Nephron (organoid): ENCODE results near the gene SLC22A13.

Experiments
- H3K27ac Mint-ChIP-seq, 3 experiments: 2 replicates each; pipeline ENCODE4 v1.8.0; 2020; ENCODE audit warnings: mixed read lengths in 3 of 3, mild to moderate bottlenecking in 2 of 3, moderate library complexity in 1 of 3
- H3K27me3 Mint-ChIP-seq: 2 replicates; pipeline ENCODE4 v1.8.0; 2021; ENCODE audit warnings: low read depth, mild to moderate bottlenecking, moderate library complexity, mixed read lengths
- H3K36me3 Mint-ChIP-seq: 2 replicates; pipeline ENCODE4 v1.8.0; 2020; ENCODE audit warnings: low read depth, mixed read lengths
- H3K4me1 Mint-ChIP-seq: 2 replicates; pipeline ENCODE4 v1.8.0; 2020; ENCODE audit warnings: mixed read lengths
- H3K4me3 Mint-ChIP-seq, 3 experiments: 2 replicates each; pipeline ENCODE4 v1.8.0; 2020; ENCODE audit warnings: mild to moderate bottlenecking in 3 of 3, mixed read lengths in 3 of 3, moderate library complexity in 2 of 3
- H3K9me3 Mint-ChIP-seq: 2 replicates; pipeline ENCODE4 v1.8.0; 2020; ENCODE audit warnings: mixed read lengths
- CTCF ChIP-seq, 3 experiments: fragments of 200-600 bp; sonication (generic); IDR thresholded peaks; one replicate each; pipeline ENCODE4 v1.5.0; 2021; ENCODE audit warnings: antibody characterized with exemption in 3 of 3; ENCODE audit not compliant: unreplicated experiment in 3 of 3

Gene SLC22A13

GRCh38 chr3:38267662-38268061 is 2.0 kb downstream of the SLC22A13 start:
- Mint-ChIP-seq H3K36me3 (peaks cover 3% of the 10 kb centered on the region), H3K27ac (peak overlapping the region in 2 of 3 experiments; percentile 23 to 36)
- no peak for TF ChIP-seq CTCF (IDR thresholded peaks at IDR 0.05; ENCODE audit: unreplicated experiment in 3 of 3)

GRCh38 chr3:38268087-38268486 is 2.5 kb downstream of the SLC22A13 start:
- Mint-ChIP-seq H3K4me3 (no peak overlapping the region), H3K9me3 (no peaks in the 10 kb centered on the region), H3K27me3 (no peaks in the 10 kb centered on the region), H3K27ac (peak overlapping the region in 1 of 3 experiments; percentile 36), H3K36me3 (peaks cover 3% of the 10 kb centered on the region), H3K4me1 (peaks cover 24% of the 10 kb centered on the region)
- TF ChIP-seq CTCF (IDR thresholded peaks at IDR 0.05; ENCODE audit: unreplicated experiment in 3 of 3) = no peak

More at GRCh38 chr3:38267662-38268061, 2.0 kb downstream of the SLC22A13 start:
- no peaks in the 10 kb centered on the region for H3K9me3 Mint-ChIP-seq
- no peak overlapping the region for H3K4me3 Mint-ChIP-seq
- peaks cover 24% of the 10 kb centered on the region for H3K4me1 Mint-ChIP-seq
- no peaks in the 10 kb centered on the region for H3K27me3 Mint-ChIP-seq

GRCh38 chr3:38268522-38268921 is 2.9 kb downstream of the SLC22A13 start:
- Mint-ChIP-seq H3K27me3 (no peaks in the 10 kb centered on the region), H3K27ac (no peak overlapping the region), H3K4me1 (peaks cover 21% of the 10 kb centered on the region), H3K4me3 (no peak overlapping the region), H3K36me3 (peaks cover 3% of the 10 kb centered on the region), H3K9me3 (no peaks in the 10 kb centered on the region)
- no peak for TF ChIP-seq CTCF (IDR thresholded peaks at IDR 0.05; ENCODE audit: unreplicated experiment in 3 of 3)

- Mint-ChIP-seq H3K4me3 (no peak overlapping the region), H3K27ac (no peak overlapping the region), H3K27me3 (no peaks in the 10 kb centered on the region), H3K9me3 (no peaks in the 10 kb centered on the region), H3K4me1 (peaks cover 6% of the 10 kb centered on the region), H3K36me3 (peaks cover 3% of the 10 kb centered on the region)
- TF ChIP-seq CTCF (IDR thresholded peaks at IDR 0.05; ENCODE audit: unreplicated experiment in 3 of 3) = no peak
These were observed 5.0 kb downstream of the SLC22A13 start for GRCh38 chr3:38270606-38271005.

- H3K4me1 Mint-ChIP-seq = peaks cover under 1% of the 10 kb centered on the region
- H3K27me3 Mint-ChIP-seq = no peaks in the 10 kb centered on the region
- no peaks in the 10 kb centered on the region for H3K9me3 Mint-ChIP-seq
- peaks cover 6% of the 10 kb centered on the region for H3K36me3 Mint-ChIP-seq
- H3K4me3 Mint-ChIP-seq = no peak overlapping the region
- TF ChIP-seq CTCF (IDR thresholded peaks at IDR 0.05; ENCODE audit: unreplicated experiment in 3 of 3) = no peak
- H3K27ac Mint-ChIP-seq = peak overlapping the region in 1 of 3 experiments; percentile 60
These were observed 5.9 kb downstream of the SLC22A13 start for GRCh38 chr3:38271553-38271952.

- peaks cover 7% of the 10 kb centered on the region for H3K36me3 Mint-ChIP-seq
- no peaks in the 10 kb centered on the region for H3K9me3 Mint-ChIP-seq
- TF ChIP-seq CTCF (IDR thresholded peaks at IDR 0.05; ENCODE audit: unreplicated experiment in 3 of 3) = no peak
- H3K4me1 Mint-ChIP-seq = no peaks in the 10 kb centered on the region
- H3K4me3 Mint-ChIP-seq = no peak overlapping the region
- H3K27me3 Mint-ChIP-seq = no peaks in the 10 kb centered on the region
- H3K27ac Mint-ChIP-seq = no peak overlapping the region
These were observed 9.4 kb downstream of the SLC22A13 start for GRCh38 chr3:38274864-38275649.
